Dedifferentiated amniotic fluid mesenchymal stem cell (primary cell): Measurements from ENCODE around the gene PWWP2B.
"Not testable (repeated sequence)": the region's sequence is repeated elsewhere in the genome, so short reads cannot be mapped to it uniquely, and the experiment has no call there.

ENCODE experiments used
- DNase-seq: peaks from one replicate; pipeline ENCODE4 v3.0.0-alpha.2; 2016; ENCODE audit errors: extremely low spot score

The PWWP2B gene

DNA sequence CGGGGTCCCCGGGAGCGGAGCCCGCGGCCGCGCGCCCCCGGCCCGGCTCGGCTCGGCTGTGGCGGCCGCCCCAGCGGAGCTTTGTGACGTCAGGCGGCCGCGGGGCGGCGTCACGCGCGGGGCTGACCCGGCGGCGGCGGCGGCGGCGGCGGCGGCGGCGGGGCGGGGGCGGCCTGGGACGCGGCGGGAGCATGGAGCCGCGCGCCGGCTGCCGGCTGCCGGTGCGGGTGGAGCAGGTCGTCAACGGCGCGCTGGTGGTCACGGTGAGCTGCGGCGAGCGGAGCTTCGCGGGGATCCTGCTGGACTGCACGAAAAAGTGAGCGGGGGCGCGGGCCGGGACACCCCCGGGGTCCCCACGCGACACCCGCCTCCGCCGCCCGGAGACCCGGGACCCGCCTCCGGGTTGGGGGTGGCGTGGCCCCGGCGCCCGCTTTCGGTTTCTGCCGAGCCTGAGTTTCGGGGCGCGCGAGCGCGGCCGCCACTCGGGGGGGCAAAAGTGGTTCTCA, at the start of gene PWWP2B:
PWWP2B (plus strand) TSS at position 165 of the 506 bp plus-strand sequence; CDS start at position 192, 27 bp downstream.
- DNase-seq = no peak

DNA sequence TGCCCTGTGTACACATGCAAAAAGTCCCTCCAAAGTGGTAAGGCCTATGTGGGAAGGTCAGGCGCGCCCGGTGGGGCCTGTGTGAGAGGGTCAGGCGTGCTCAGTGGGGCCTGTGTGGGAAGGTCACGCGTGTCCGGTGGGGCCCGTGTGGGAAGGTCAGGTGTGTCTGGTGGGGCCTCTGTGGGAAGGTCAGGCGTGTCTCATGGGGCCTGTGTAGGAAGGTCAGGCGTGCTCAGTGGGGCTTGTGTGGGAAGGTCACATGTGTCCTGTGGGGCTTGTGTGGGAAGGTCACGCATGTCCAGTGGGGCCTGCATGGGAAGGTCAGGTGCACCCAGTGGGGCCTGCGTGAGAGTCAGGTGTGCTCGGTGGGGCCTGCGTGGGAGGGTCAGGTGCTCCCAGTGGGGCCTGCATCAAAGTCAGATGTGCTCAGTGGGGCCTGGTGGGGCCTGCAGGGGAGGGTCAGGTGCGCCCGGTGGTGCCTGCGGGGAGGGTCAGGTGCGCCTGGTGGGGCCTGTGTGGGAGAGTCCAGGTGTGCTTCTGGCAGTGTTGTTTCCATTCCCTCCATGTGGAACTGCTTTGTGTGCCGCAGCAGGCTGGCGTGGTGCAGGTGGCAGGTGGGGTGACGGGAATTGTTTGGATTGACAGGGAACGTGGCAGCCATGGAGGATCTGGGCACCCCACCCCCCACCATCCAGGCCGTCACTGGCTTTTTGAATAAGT, 49.6 kb upstream of the PWWP2B start:
- DNase-seq = no peak

- DNase-seq = no peak
Observed at GRCh38 chr10:132347931-132348267, 49.1 kb upstream of the PWWP2B start.

GRCh38 chr10:132349766-132350165, 47.2 kb upstream of the PWWP2B start:
- no peak for DNase-seq

GRCh38 chr10:132350391-132350790, 46.6 kb upstream of the PWWP2B start:
- DNase-seq = no peak

DNA sequence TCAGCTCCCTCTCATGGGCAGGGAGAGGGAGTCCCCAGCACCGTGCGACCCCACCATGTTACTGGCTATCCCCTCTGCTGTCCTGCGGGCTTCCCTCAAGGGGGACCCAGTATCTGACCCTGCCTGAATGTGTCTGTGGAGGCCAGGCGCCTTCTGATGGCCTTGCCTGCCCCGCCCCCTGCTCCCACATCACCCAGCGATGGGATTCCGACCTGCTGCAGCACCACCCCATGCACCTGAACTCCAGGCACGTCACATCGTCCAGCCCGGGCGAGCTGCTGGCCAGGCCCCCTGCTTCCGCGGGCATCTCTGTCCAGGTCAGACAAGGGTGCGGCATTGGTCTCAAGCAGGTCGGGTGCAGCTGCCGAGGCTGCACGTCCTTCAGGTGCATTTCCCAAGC, 46.1 kb upstream of the PWWP2B start:
- DNase-seq = no peak

- DNase-seq = no peak
Observed at GRCh38 chr10:132351611-132352010, 45.4 kb upstream of the PWWP2B start.

DNA sequence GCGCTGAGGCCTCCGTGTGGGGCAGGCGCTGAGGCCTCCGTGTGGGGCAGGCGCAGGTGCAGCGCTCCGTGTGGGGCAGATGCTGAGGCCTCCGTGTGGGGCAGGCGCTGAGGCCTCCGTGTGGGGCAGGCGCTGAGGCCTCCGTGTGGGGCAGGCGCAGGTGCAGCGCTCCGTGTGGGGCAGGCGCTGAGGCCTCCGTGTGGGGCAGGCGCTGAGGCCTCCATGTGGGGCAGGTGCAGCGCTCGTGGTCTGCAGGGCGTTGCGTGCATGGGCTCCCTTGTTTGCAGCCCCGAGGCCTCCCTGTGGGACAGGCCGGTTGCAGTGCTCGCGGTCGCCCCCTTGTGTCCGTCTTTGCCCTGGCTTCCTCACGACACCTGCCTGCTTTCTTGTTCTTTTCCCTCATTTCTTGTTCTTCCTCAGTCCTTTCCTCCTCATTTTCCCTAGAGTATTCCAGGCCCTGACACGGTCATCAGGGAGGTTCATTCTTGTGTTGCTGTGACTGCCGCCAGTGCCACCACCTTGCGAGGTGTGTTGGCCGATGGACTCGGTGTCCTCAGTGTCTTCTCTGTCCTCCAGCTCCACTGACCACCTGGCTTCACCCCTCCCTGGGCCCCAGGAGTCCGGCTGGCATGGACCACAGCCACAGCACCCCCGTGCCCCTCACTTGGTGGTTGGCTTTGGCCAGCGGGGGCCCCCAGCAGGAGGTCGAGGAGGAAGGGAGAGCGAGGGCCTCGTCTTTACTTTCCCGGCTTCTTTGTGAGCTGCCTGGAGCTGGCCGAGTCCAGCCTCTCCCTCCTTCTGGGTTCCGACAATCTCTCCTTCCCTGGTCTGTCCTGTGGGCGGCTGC, 44.3 kb upstream of the PWWP2B start:
- not testable (repeated sequence) for DNase-seq

- DNase-seq = no peak
Observed at GRCh38 chr10:132353456-132354355, 43.3 kb upstream of the PWWP2B start.

GRCh38 chr10:132354356-132355094, 42.5 kb upstream of the PWWP2B start:
- no peak for DNase-seq

- DNase-seq = no peak
Observed at GRCh38 chr10:132355297-132355696, 41.7 kb upstream of the PWWP2B start.

GRCh38 chr10:132355754-132356153, 41.2 kb upstream of the PWWP2B start:
- DNase-seq = no peak

- DNase-seq = no peak
Observed at GRCh38 chr10:132356621-132357195, 40.3 kb upstream of the PWWP2B start.

GRCh38 chr10:132357286-132358058, 39.5 kb upstream of the PWWP2B start:
- DNase-seq = no peak

DNA sequence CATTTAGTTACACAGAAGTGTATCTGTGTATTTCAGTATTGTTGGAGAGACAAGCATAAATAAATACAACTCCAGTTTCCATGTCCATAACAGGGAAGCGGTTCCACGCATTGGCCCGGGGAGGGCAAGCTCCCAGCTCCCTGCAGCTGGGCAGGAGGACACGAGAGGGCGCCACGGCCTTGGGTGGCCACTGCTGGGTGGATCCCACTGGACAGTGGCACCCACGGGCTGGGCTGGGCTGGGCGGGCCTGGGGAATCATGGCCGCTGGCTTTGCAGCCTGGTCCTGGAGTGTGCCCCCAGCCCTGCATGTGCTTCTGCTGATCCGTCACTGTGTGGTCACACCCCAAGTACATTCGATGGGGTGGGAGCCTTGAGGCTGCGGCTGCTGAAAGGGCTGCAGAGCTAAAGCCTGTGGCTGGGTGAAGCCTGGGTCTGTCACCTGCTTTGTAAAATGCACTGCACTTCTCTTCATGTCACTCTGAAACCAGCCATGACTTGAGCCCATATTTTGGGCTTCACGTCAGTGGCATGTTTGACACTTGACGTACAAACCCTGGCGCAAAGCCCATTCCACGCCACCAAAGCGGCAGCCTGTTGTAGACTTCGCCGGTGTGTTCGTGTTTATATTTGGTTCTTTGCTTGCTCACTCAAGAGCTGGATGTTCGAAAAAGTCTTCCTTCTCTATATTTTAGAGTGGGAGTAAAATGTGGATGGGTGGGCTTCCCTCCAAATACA, 37.5 kb upstream of the PWWP2B start:
- DNase-seq = no peak

DNA sequence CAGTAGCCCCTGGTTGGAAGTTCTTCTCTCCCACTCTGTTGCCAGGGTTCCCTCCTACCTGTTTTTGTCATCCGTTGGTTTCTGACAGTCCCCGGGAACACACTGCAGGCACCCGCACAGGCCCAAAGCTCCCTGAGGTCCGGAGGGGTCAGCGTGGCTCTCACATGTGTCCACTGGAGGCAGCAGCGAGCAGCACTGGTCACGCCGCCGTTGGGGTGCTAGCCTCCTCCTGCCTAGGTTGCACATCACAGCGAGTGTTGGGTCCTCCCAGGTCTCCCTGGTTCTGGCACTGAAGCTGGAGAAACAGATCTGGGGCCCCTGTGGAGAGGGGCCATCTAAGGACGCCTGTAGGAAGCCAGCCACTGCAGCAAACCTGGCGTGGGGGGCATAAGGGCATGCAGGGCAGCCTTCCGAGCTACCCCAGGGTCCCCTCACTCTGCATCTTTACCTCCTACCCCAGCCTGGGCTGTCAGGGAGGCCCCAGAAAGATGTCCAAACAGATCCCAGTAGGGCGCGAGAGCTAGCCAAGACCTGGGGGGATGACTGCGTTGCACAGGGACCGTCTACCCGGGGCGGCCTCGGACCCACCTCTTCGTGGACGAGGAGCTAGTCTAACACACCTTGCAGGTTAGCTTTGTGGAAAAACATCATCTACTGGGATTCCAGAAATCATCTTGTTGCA, 36.1 kb upstream of the PWWP2B start:
- no peak for DNase-seq

GRCh38 chr10:132361581-132362101, 35.4 kb upstream of the PWWP2B start:
- DNase-seq = no peak

DNA sequence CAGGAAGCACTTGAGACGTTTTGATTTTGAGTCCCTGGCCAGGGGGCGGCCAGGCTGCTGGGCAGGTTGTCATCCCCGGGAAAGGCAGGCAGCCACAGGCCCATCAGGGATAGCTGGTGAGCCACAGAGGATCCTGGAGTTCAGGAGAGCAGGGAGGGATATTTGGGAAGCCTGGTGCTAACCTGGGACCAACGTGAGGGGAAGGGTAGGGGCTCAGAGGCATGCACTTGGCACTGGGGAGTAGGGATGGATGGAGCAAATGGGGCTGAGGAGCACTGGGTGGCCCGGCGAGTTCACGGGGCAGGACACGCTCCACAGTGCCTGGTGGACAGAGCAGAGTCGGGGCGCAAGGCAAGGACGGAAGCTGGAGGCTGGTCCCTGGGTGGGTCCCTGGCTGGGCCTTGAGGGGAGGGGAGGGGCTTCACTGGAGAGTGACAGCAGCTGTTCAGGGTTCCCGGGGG, 34.8 kb upstream of the PWWP2B start:
- DNase-seq = no peak
